Activated T-cell treated with anti-CD3 and anti-CD28 coated beads, Interleukin-2, amount 50 U/mL, for 48 hours (primary cell): ENCODE data around the gene SLC13A4.
A peak's percentile ranks its signal among the peaks of the same experiment; 100 is the strongest.
"Not testable (repeated sequence)": the region's sequence is repeated elsewhere in the genome, so short reads cannot be mapped to it uniquely, and the experiment has no call there.

Experiments used
- DNase-seq, 2 experiments: peaks; one replicate each; pipeline ENCODE4 v3.0.0-alpha.2; 2020

The SLC13A4 gene

GRCh38 chr7:135690566-135690965, 37.4 kb downstream of the SLC13A4 start:
- DNase-seq, result no peak

- DNase-seq, result no peak
These were observed 40.5 kb downstream of the SLC13A4 start for GRCh38 chr7:135687466-135687865.

- DNase-seq, result no peak
These were observed 42.5 kb downstream of the SLC13A4 start for GRCh38 chr7:135685306-135686084.

- DNase-seq, result no peak
These were observed 43.3 kb downstream of the SLC13A4 start for GRCh38 chr7:135684699-135685098.

GRCh38 chr7:135684136-135684535, 43.9 kb downstream of the SLC13A4 start:
- DNase-seq, result no peak

- DNase-seq, result no peak
These were observed 44.4 kb downstream of the SLC13A4 start for GRCh38 chr7:135683609-135684008.

- DNase-seq, result no peak
These were observed 45.8 kb downstream of the SLC13A4 start for GRCh38 chr7:135682191-135682590.

- DNase-seq, result no peak
These were observed 46.2 kb downstream of the SLC13A4 start for GRCh38 chr7:135681762-135682161.

GRCh38 chr7:135678612-135679575, 49.1 kb downstream of the SLC13A4 start:
- DNase-seq, result no peak

- DNase-seq, result no peak
These were observed 54.7 kb downstream of the SLC13A4 start for GRCh38 chr7:135673360-135673706.

- DNase-seq, result no peak
These were observed 55.2 kb downstream of the SLC13A4 start for GRCh38 chr7:135672560-135673359.

- no peak for DNase-seq
These were observed 57.8 kb downstream of the SLC13A4 start for GRCh38 chr7:135670179-135670578.

- DNase-seq, result no peak
These were observed 58.2 kb downstream of the SLC13A4 start for GRCh38 chr7:135669774-135670173.

GRCh38 chr7:135668852-135669395, 59.1 kb downstream of the SLC13A4 start:
- DNase-seq, result not testable (repeated sequence)

- DNase-seq, result not testable (repeated sequence)
These were observed 60.4 kb downstream of the SLC13A4 start for GRCh38 chr7:135667626-135668025.

GRCh38 chr7:135666846-135667245, 61.1 kb downstream of the SLC13A4 start:
- no peak for DNase-seq

- no peak for DNase-seq
These were observed 61.8 kb downstream of the SLC13A4 start for GRCh38 chr7:135666156-135666555.

GRCh38 chr7:135665042-135665441, 62.9 kb downstream of the SLC13A4 start:
- no peak for DNase-seq

GRCh38 chr7:135664046-135664589, 63.9 kb downstream of the SLC13A4 start:
- peak in 1 of 2 experiments; percentile 32 for DNase-seq

- DNase-seq, result peak; percentile 98
These were observed 65.4 kb downstream of the SLC13A4 start, which contains the start of gene STMP1 for GRCh38 chr7:135662373-135663114. TSS of gene STMP1 (plus strand) at chr7:135662514.

- no peak for DNase-seq
These were observed 65.9 kb downstream of the SLC13A4 start for GRCh38 chr7:135662123-135662372.
